NCI-H1105 treated with DMSO at 0.1 percent for 48 hours (cell line): ENCODE results near the gene LGI2.
"Not testable (repeated sequence)": the region's sequence is repeated elsewhere in the genome, so short reads cannot be mapped to it uniquely, and the experiment has no call there.

Source experiments
- DNase-seq: peaks from one replicate; lab custom pipeline; 2025; lab: John Stamatoyannopoulos, UW

Gene LGI2, protein sequence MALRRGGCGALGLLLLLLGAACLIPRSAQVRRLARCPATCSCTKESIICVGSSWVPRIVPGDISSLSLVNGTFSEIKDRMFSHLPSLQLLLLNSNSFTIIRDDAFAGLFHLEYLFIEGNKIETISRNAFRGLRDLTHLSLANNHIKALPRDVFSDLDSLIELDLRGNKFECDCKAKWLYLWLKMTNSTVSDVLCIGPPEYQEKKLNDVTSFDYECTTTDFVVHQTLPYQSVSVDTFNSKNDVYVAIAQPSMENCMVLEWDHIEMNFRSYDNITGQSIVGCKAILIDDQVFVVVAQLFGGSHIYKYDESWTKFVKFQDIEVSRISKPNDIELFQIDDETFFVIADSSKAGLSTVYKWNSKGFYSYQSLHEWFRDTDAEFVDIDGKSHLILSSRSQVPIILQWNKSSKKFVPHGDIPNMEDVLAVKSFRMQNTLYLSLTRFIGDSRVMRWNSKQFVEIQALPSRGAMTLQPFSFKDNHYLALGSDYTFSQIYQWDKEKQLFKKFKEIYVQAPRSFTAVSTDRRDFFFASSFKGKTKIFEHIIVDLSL

DNA sequence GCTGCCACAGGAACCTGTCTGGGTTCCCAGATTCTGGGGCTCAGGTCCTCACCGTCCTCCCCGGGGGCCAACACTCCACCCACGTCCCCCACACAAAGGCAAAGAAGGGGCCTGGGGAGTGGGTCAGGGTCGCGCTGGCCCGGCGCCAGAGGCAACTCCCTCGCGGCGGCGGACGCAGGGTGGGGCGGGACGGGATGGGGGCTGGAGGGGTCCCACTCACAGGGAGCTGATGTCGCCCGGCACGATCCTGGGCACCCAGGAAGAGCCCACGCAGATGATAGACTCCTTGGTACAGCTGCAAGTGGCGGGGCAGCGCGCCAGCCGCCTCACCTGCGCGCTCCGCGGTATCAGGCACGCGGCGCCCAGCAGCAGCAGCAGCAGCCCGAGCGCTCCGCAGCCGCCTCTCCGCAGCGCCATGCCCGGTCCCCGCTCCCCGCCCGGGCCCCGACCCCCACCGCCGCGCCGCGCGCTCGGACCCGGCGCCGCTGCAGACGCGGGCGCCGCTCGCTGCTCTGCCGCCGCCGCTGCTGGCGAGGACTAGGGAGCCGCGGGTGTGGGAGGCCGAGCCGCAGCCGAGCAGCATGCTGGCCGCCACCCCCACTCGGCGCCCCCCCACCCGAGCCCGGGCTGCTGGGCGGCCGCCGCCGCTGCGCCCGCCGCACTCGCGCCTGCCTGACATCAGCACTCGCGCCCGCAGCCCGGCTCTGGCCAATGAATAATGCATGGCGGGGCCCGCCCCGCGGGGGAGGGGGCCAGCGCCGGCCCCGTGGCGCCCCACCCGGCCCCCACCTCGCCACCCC is at the start of gene LGI2:
TSS of gene LGI2 (minus strand) at position 670 of the 800 bp plus-strand sequence. CDS start at position 417, 253 bp downstream.
- DNase-seq: peak; percentile 17

DNA sequence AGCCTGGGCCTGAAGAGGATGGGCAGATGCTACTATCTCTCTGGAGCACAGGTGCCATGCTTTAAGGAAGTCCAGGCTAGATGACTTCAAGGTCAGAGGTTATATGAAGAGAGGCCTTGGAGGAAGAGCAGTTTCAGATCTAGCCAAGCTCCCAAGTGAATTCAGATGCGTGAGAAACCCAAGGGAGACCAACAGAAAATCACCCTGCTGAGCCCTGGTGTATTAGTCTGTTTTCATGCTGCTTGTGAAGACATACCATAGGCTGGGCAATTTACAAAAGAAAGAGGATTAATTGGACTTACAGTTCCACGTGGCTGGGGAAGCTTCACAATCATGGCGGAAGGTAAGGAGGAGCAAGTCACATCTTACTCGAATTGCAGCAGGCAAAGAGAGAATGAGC is 47.8 kb upstream of the LGI2 start:
- DNase-seq: no peak

DNA sequence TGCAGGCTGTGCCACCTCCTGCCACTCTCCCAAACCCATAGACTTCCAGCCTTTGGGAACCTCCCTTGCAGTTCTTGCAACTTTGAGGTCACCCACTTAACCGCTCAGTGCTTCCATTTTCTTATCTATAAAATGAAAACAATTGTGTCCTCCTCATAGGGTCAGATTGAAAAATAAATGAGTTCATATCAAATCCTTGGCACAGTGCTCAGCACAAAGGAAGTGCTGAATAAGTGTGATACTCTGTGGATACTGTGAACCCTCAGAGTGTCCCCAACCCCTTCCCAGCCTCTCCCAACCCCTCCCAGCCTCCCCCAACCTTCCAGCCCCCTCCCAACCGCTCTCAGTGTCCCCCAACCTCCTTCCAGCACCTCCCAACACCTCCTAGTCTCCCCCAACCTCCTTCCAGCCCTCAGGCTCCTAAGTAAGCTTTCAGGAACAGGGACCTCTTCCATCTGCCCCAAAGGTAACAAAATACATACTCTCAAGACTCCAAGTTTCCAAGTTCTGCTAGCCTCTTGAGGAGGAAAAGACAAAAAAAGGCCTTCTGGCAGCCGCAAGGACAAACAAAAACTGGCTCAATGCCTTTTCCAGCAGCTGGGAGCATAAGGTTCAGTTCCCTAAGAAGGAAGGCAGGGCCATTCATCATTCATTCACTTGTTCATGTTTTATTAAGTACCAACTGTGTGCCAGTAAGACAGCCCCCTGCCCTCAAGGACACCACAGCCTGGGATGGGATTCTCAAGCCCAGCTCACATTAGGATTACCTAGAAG is 46.1 kb upstream of the LGI2 start:
- no peak for DNase-seq

DNA sequence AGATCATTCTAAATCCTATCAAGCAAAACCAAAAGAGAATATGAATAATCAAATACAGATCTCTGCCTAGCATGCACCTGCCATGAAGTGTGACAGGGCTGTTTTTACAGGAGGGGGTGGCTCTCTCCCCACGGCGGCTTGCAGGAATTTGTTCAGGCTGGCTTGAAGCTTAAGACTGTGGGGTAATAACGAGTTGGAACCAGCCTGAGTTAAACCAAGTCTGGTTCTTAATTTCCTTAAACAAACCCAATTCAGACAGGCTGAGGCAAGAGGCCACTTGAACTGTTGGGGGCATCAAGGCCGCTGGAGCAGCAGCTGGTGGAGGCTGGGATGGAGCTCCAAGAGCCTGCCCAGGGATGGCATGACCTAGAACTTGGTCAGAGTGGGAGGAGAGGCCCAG is 45.1 kb upstream of the LGI2 start:
- no peak for DNase-seq

DNA sequence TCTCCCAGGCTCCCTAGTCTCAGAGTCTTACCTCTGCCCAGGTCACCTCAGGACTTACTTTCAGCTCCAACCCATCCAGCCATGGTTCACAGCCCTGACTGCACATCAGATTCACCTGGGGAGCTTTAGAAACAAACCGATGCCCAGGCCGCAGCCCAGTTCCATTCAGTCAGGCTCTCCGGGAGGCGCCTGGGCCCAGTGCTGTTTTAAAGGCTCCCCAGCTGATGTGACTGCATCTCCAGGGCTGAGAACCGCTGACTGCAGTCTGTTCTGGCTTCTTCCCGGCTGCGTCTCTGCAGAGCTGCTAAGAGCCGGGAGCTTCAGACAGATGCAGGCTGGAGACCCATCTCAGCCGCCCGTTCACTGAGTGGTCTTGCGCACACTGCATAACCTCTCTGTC is 44.4 kb upstream of the LGI2 start:
- no peak for DNase-seq

DNA sequence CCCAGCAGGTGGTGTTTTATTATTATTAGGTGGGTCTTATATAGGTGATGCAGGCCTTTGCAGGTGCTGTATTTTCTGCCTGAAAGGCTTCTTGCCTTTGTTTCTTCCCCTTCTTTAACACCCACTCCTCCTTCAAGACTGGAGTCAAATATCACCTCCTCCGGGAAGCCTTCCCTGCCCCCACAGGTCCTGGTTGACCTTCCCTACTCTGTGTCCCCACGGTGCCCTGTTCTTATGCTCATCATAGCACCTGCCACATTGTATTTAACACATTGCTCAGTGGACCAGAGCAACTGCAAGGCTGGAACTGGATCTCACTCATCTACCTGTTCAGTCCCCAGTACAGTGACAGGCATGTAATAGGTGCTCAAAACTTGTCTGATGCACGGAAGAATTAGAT is 39.8 kb upstream of the LGI2 start:
- no peak for DNase-seq

DNA sequence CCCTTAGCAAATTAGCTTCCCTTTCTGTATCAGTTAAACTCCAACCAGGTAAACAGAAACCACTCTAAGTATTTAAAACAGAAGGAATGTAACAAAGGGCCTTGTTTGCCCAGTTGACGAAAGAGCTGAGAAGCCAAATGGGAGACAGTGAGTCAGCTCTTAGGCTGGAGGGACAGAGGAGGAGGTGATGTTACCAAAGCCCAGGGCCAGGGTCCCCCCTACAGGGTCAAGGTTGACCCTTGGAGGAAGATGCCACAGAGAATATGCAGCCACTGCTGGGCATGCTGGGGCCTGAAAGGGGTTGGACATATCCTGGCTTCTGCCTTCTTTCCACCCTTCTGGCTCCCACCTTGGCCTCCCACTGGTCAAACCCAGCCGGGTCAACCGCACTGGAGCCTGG is 38.3 kb upstream of the LGI2 start:
- DNase-seq: no peak

DNA sequence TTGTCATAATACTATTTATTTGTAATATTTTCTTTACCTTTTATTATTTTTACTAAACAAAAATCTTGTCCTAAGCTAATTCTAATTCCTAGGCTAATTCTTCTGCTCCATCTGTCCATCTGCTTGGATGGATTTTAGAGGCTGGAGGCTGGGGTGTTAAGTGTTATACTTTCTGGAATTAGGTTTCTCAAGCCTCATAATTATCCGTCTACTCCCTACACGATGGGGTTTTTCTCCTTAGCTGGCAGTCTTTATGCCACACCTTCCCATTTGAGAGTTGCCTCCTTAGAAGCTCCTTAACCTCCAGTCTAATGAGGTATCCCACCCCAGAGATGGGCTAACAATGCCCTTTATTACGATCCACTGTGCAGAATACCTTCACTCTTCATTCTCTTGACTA is 37.6 kb upstream of the LGI2 start:
- DNase-seq: no peak

DNA sequence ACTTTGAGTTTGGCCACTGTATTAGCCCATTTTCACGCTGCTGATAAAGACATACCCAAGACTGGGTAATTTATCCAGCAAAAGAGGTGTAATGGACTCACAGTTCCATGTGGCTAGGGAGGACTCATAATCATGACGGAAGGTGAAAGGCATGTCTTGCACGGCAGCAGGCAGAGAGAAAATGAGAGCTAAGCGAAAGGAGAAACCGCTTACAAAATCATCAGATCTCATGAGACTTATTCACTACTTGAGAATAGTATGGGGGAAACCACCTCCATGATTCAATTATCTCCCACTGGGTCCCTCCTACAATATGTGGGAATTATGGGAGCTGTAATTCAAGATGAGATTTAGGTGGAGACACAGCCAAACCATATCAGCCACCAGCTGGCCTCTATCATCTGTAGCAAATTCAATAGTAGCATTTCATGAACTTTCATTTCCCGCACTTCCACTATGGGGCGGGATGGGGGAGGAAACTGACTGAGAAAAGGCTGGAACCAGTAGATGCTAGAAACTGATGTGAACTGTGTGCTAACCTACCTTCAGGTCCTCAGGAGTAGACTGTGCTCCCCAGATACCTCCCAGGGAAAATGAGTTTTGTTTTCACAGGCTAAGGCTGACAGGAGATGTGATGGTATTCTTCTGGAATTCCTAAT is 35.3 kb upstream of the LGI2 start:
- DNase-seq: no peak

DNA sequence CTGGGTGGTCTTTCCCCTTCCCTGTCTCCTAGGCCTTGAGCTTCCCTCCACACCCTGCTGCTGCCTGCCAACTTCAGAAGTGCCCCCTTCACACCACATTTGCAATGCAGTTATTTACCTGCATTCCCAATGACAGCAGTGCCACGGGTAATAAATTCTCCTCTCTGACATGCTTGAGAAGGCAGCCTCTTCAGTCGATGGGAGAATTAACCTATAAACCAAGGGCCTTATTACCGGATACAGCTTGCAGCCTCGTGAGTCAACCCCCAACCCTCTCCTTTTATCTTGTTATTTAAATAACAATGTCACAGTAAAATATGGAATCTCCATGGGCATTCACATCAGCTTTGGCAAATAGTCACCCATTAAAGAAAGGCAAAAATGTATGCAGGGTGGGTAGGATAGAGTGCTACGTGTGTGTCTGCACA is 34.7 kb upstream of the LGI2 start:
- peak; percentile 21 for DNase-seq

DNA sequence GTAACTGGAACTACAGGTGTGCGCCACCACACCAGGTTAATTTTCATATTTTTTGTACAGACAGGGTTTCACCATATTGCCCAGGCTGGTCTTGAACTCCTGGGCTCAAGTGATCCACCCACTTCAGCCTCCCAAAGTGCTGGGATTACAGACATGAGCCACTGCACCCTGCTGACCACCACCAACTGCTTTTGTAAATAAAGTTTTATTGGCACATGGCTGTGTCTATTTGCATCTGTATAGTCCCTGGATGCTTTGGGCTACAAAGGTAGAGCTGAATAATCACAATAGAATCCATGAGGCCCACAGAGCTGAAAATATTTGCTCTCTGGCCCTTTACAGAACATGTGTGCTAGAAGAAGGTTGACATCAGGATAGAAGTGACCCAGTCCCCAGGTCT is 33.7 kb upstream of the LGI2 start:
- DNase-seq: not testable (repeated sequence)

DNA sequence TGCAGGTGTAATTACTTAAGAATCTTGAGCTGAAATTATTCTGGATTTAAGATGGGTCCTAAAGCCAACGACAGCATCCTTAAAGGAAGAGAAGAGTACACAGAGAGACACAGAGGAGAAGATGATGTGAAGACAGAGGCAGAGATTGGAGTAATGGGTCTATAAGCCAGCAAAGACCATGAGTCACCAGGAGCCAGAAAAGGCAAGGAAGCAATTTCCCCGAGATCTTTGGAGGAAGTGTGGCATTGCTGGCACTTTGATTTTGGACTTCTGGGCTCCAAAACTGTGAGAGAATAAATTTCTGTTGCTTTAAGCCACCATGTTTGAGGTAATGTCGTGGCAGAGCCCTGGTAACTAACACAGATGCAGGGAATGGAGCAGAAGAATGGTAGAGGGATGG is 32.4 kb upstream of the LGI2 start:
- no peak for DNase-seq

DNA sequence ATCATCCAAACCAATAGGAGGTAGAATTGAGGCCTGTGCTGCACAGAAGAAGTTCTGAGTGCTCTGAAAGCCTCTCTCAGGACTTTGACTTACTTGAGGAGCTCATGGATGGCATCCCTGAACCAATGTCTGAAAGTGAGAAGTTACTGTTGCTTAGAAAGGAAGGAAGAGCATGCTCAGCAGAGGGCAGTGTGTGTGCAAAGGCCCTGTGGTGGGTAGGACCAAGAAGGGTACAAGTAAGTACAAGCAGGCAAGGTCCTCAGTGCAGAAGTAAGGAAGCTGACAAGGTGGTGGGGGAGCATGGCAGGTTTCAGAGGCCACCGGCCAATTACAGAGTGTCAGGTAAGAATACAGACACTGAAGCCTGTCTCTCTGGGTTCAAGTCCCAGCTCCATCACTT is 31.4 kb upstream of the LGI2 start:
- DNase-seq: no peak

DNA sequence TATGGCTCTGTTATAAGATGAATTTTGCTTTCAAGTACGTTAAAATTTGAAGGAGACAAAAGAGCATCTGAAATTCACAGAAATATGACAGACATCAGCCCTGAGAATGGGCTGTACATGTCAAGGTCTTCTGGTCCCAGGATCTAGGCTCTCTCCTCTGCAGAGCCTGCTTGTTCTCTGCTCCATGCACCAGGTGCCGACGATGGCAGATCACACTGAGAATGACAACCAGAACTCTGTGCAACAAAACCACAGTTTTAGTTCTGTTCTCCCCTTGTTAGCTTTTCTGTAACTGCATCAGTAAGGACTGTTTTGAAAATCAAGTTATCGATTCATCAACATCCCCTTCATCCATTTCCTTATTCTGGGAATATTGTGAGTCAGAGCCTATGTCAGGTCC is 30.9 kb upstream of the LGI2 start:
- DNase-seq: no peak

DNA sequence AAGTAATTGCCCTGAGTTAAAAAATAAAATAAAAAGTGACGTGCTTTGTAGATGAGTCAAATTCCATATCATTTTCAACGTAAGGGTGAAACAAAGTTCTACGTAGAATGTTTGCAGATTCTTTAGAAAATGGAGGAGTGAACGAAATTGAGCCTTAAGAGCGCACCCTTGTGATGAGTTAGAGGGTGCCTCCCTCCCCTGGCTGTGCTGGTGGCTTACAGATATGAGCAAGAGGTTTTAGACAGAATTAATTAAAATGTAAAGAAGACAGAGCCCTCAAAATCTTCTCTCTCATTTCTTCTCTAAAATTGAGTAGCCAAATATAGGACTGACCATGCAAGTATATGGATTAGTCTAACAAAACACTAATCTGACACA is 30.2 kb upstream of the LGI2 start:
- DNase-seq: no peak

DNA sequence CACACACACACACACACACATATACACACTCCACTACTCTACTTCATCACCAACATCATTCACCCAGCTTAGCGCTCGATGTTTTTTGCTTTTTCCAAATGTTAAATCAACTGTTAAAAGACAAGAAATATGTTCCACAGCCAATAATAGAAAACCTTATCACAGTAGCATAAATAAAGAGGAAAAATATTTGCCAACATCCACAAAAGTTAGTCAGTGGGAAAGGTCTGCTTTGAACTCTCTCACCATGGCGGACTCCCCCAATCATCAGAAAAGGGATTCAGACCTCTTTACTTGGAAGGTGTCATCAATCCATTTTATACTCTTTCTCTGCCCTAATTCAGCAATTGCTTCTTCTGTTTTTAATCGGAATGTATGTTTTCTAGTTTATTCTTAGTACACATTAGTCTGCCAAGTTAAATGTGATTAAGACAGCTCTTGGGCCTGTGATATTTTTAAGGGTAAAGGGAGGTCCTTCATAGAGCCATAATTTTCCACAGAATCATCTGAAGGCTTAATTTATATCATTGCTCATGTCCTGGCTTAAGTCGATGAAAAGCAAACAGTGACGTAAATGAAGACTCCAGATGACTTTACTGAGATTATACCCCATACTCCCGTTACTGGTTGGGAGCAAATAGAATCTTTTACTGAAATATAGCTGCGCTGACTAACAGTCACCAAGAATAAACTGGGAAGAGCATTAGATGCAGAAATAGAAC is 29.7 kb upstream of the LGI2 start:
- DNase-seq: no peak

DNA sequence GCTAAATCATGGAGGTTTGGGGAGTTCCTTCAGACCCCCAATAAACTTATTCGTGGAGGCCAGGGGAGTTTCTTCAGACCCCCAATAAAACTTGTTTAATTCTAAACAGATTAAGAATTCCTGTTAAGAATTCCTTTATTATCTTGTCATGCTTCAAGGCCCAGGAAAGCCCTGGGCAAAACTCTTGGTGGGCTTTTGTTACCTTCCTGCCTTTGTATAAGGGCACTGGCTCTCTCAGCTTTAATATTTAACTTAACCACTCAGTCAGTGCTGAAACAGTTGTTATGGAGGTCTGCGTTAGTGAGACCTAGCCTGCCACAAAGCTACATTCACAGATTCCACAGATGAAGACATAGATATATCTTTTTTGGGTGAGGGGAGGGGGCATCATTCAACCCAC is 29.0 kb upstream of the LGI2 start:
- no peak for DNase-seq

DNA sequence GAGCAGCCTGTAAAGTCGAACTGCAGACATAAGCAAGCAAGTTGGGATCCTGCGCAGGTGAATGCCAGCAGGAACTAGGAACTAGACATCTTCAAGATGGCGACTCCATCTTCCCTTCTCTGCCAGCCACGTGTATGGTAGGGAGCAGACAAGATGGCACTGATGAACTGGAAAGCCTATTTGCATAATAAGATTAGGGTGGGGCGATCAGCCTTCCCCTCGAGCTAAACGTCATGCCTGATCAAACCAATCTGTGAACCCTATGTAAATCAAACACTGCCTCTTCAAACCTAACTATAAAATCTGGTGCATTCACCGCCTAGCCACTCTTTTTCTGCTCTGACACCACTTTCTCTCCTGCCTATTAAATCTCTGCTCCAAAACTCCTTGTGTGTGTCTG is 28.1 kb upstream of the LGI2 start:
- no peak for DNase-seq

DNA sequence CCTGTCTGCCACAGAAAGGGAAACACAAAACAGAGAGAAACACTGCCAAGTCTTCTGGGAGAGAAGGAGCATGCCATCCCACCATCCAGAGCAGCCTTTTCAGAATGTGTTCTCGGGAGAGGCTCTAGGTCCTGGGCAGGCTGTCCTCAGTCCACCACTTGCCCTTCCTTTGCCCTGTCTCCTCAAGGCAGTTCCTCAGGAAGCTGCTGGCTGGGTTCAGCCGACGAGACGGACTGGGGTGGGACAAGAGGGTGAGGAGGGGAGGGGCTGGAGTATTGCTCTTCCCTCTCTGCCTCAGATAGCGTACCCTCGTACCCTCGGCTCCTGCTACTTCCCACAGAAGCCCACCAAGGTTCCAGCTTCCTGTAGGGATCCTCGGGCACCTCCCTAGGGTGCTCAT is 26.6 kb upstream of the LGI2 start:
- no peak for DNase-seq

DNA sequence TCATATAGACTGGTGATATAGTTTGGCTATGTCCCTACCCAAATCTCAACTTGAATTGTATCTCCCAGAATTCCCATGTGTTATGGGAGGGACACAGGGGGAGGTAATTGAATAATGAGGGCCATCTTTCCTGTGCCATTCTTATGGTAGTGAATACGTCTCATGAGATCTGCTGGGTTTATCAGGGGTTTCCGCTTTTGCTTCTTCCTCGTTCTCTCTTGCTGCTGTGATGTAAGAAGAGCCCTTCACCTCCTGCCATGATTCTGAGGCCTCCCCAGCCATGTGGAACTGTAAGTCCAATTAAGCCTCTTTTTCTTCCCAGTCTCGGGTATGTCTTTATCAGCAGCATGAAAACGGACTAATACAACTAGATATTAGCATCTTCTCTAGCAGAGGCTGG is 21.3 kb upstream of the LGI2 start:
- not testable (repeated sequence) for DNase-seq

DNA sequence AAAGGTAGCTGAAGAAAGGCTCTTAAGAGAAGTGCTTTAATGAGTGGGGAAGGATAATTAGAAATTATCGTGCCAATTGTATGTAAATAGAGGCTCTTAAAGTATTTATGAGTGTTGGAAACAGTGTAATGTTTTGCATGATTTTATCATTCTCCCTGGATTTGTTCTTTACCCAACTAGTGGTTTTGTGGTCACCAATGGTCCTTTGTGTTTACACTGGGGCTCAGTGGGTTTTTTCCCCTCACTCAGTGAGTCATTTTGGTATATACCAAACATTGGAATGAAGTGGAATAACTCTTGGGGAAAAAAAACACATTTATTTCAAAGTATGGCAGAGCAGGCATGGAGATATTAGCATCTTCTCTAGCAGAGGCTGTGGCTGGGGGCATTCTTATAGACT is 20.8 kb upstream of the LGI2 start:
- no peak for DNase-seq
